Measurements from ENCODE around the gene DHH. TPM values are rescaled to one million over a fixed set of nuclear protein-coding genes. Genes with fewer than 3 reads are reported as not detected.
A peak's percentile ranks its signal among the peaks of the same experiment; 100 is the strongest.

DHH gene
- total and polyA plus RNA-seq, 9 of the 15 experiments (the other 6 are each of a cell fraction or from before 2014, with no cell fraction given): 0.07 to 2.6 (median 0.54) TPM

DNA sequence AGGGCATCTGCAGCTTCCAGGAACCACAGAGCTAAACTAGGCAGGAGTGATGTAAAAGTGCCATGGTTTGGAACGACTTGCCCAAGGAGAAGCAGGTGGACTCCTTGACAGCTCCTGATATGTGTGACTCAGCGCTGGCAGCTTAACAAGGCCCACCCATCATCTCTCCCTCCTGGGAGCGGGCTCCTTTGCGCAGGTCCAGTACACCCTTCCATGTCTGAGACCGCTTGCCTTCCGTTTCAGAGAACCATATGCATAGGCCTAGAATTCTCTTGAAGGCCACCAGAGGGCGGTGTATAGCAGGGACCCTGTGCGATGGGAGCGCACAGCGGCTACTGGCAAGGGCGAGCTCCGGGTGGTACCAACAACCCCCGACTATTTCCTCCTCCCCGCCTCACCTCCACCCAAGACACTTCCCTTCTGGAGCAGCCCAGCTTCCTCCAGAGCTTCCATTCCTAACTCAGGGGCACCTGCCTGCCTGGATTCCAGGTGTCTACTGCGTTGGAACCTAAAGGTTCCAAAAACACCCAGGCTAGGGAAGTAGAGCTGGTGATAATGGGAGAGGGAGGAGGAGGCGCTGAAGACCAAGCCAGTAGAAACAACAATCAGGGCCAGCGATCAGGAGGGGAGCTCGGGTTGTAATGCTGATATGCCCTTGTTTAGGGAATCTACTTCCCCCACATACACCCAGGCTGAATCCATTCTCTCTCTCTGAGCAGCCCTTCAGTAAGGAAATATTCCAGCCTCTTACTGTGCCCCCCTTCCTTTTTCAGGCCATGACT lies 6.3 kb downstream of the DHH start (continued):
- TF ChIP-seq ZC3H4 (CRISPR knock-in tag; IDR thresholded peaks at IDR 0.05; ENCODE audit: borderline replicate concordance) (no peak), CREM (IDR thresholded peaks at IDR 0.05; ENCODE audit: low read depth) (no peak; the same call in 1 of the 2 replicates), NR2C2 (CRISPR knock-in tag; IDR thresholded peaks at IDR 0.05) (peak; percentile 54; the same call in 1 of the 2 replicates), NR2C2 (tag; IDR thresholded peaks at IDR 0.05) (no peak), EWSR1 (IDR thresholded peaks at IDR 0.05; ENCODE audit: borderline replicate concordance, low read depth, partially characterized antibody) (no peak), CREB1 (IDR thresholded peaks at IDR 0.05) (no peak), CREB1 (CRISPR knock-in tag; IDR thresholded peaks at IDR 0.05) (no peak), ZNF239 (CRISPR knock-in tag; IDR thresholded peaks at IDR 0.05) (no peak; the same call in 1 of the 2 replicates), PHB (CRISPR knock-in tag; IDR thresholded peaks at IDR 0.05) (no peak), ZNF175 (CRISPR knock-in tag; IDR thresholded peaks at IDR 0.05; ENCODE audit: low read depth) (no peak), HNRNPUL1 (IDR thresholded peaks at IDR 0.05; ENCODE audit: low read length) (no peak), SRSF9 (IDR thresholded peaks at IDR 0.05; ENCODE audit: borderline replicate concordance, low read depth, low read length) (no peak), TEAD4 (IDR thresholded peaks at IDR 0.05; ENCODE audit: low read length) (no peak), TEAD4 (CRISPR knock-in tag; IDR thresholded peaks at IDR 0.05; ENCODE audit: borderline replicate concordance) (no peak)
- TF ChIP-seq, protein P1, sequence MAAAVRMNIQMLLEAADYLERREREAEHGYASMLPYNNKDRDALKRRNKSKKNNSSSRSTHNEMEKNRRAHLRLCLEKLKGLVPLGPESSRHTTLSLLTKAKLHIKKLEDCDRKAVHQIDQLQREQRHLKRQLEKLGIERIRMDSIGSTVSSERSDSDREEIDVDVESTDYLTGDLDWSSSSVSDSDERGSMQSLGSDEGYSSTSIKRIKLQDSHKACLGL (CRISPR knock-in tag; IDR thresholded peaks at IDR 0.05; ENCODE audit: borderline replicate concordance, poor library complexity, severe bottlenecking): no peak
